NCI-H510A treated with DMSO at 0.1 percent for 48 hours (cell line): Measurements from ENCODE around the gene GTF2H1.
"Not testable (repeated sequence)": the region's sequence is repeated elsewhere in the genome, so short reads cannot be mapped to it uniquely, and the experiment has no call there.

Experiments used
- DNase-seq: peaks from one replicate; lab custom pipeline; 2025; lab: John Stamatoyannopoulos, UW

Gene GTF2H1

DNA sequence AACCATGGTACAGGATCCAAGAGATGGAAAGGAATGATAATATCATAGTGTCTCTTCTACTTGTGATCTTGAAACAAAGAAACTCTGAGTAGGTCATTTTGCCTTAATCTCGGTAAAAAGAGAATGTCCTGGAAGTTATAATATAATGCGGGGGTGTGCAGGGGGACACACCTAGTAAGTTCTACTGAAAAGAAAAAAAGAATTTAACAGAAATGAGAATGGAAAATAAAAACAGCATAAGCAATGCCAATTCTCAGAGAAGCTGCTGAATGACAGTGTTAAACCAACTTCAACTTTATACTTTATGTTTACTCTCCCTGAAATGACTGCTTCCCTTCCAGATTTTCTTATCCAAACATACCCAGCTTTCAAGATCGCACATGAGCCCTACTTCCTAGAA, 2.5 kb upstream of the GTF2H1 start:
- no peak for DNase-seq

DNA sequence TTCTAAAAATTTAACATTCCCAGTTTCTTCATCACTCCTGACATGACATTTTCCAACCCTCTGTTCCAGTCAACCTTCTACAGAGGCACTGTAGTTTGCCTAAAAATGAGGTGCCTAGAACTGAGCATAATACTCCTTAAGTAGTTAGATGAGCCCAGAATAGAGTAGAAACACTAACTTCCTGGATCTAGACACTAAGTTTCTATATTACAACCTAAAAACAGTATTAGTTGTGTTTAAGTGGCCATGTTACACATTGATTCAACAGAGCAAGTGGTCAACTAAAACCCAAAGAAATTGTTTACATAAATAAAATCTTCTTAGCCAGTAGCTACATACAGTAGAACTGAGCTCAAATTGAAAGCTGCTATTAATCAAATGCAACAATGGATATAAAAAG, 1.8 kb upstream of the GTF2H1 start:
- no peak for DNase-seq

DNA sequence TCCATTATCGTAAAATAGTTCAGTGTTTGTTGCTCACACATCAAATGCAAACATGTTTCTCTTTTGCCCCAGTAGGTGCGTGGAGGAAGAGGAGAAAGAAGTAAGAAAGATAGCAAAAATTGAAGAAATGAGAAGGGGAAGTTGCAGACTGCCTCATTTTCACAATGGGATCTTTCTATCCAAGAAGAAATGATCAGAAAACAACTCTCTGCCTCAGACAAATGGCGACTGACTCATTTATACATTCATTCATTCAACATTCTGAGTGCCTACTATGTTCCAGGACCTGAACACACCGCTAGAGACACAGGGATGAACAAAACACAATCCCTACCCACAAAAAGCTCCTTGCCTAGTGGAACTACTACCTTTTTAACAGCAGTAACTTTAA, 794 bp upstream of the GTF2H1 start:
- peak; percentile 35 for DNase-seq

DNA sequence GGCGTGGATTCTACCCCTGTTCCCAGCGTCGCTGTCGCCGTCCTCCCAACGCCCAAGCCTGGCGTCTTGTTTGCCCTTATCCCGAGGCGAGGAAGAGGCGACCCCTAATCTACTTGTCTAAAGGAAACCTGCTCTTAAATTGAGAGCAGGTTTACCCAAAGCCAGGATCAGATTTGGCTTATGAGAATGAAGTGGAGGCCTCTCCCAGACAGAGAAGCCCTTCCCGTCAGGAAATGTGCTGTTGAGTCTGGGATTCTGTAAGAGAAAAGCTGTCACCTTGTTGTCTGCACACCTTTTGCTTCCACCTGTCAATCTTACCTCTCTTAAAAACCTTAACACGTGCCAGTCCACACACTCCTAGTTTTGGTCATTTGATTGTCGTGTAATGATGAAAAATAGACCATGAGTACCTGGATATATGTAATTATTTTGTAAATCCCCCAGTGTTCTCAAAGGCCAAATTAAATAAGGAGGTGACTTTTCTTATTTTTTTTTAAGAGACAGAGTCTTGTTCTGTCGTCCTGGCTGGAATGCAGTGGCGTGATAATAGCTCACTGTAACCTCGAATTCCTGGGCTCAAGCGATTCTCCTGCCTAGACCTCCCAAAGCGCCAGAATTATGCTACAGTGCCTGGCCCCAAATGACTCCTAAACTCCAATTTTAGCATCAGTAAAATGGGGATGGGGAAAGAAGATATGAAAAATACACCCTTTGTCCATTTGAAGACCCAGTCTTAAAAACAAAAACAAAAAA, 627 bp downstream of the GTF2H1 start:
- DNase-seq, result no peak

DNA sequence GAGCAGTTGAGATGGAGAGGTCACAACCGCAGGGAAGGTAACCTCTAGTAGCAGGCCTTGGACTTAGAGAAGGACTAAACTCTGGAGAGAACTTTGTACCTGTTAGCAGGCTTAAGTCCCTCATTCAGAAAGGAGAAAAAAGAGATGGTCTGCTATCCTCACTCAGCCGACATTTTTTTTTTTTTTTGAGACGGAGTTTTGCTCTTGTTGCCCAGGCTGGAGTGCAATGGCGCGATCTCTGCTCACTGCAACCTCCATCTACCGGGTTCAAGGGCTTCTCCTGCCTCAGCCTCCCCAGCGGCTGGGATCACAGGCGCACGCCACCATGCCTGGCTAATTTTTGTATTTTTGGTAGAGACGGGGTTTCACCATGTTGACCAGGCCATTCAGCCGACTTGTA, 1.5 kb downstream of the GTF2H1 start:
- not testable (repeated sequence) for DNase-seq

- DNase-seq, result no peak
These were observed 2.0 kb downstream of the GTF2H1 start for GRCh38 chr11:18324381-18324780.

- DNase-seq, result no peak
These were observed 7.0 kb downstream of the GTF2H1 start for GRCh38 chr11:18329196-18329870.

DNA sequence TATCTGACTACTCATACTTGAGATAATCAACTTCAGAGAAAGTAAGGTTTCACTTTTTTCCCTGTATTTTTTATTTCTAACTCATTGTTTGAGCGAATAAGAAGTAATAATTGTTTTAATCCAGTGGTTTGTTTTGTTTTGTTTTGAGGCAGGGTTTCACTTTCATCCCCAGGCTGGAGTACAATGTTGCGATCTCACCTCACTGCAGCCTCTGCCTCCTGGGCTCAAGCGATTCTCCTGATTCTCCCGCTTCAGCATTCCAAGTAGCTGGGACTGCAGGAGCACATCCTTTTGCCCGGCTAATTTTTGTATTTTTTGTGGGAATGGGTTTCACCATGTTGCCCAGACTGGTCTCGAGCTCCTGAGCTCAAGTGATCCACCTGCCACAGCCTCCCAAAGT, 8.6 kb downstream of the GTF2H1 start:
- DNase-seq, result no peak

DNA sequence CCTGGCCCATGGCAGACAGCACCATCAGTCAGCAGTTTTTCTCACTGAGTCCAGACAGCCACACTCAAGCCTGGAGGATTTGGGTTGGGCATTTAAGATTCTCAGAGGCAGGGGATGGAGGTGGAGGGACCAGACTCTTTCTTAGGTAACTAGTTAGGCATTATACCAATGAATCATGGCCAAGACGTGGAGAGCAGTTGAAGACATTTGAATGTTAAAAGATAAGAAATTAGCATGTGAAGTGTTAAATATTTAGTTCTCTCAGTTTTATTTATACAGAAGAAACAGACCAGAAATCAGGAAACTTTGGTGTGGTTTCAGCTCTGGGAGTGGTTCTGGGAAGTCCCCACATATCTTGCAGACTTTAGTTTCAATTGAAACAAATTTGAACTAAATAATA, 9.9 kb downstream of the GTF2H1 start:
- DNase-seq, result no peak

GRCh38 chr11:18332891-18333290, 10.5 kb downstream of the GTF2H1 start:
- no peak for DNase-seq

GRCh38 chr11:18347471-18348125, 25.2 kb downstream of the GTF2H1 start:
- DNase-seq, result no peak

DNA sequence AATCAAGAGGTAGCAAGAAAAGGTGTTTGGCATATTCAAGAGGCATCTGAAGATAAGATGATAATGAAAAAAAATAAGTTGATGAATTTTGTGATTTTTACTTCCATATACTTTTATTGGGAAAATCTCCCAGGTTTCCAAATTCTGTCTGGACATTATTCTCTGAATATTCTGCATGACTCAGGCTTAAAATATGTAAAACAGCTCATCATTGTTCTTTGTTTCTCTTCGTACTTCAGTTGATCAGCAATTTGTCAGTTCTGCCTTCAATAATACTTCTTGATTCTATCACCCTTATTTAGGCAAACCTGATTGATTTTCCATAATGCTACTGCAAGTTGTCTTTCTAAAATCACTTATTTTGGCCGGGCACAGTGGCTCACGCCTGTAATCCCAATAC, 30.2 kb downstream of the GTF2H1 start:
- no peak for DNase-seq

DNA sequence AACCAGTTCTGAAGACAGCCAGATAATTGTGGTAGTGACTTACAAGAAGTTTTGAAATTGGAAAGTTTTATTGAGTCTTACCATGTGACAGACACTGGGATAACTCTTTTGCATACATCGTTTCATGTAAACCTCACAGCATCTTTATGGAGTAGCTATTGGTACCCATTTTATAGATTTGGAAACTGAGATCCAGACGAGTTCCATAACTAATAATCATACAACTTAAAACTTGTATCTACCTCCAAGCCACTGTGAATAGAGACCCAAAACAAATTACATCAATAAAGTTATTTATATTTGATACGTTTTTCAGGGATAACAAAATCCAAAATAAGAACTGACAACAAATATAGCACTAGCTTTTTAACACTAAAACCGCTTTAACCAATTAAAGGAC, 36.3 kb downstream of the GTF2H1 start:
- DNase-seq, result no peak

DNA sequence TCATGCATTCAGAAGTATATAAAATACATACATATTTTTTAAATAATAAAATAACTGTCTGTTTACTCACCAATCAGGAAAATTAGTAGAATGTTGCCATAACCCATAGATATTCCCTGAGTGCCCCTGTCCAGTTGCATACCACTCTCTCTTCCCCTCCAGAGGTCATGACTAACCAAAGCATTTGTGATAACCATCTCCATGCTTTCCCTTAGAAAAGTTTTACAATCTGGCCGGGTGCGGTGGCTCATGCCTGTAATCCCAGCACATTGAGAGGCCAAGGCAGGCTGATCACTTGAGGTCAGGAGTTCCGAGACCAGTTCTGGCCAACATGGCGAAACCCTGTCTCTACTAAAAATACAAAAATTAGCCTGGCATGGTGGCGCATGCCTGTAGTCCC, 38.8 kb downstream of the GTF2H1 start:
- no peak for DNase-seq

DNA sequence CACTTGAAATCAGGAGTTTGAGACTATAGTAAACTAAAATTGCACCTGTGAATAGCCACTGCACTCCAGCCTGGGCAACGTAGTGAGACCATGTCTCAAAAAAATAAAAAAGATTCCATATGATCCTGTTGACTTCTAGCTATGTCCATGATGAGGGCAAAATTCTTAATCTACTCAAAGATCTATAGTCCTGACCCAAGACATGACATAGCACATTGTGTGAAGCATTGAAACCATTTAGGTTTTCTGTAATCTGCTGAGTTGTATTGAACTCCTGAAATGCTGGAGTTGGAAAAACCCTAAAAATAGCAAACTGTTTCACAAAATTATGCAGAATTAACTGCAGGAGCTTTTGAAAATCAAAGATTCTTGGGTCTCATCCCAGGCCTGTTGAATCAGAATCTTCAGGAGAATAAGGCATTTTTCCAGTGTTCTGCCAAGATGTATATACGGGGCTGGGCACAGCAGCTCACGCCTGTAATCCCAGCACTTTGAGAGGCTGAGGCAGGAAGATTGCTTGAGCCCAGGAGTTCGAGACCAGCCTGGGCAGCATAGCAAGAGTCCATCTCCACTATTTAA, 42.2 kb downstream of the GTF2H1 start:
- no peak for DNase-seq

- DNase-seq, result no peak
These were observed 43.4 kb downstream of the GTF2H1 start for GRCh38 chr11:18365741-18366140.

DNA sequence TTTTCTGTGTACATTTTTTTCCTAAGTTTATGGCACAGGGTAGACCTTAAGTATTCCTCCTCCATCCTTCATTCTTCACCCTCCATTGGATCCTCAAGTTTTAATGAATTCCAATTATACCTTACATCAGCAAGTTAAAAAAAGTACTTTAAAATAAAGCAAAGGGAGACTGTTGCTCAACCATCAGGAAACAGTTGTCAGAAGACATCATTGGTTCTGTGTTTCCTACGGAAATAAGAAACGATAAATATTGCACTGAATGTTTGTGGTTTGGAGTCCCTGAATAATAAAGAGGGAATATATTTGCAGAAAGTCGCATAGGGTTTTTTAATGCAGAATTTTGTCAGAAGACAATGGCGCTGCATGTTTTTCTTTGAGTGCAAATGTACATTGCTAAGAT, 43.9 kb downstream of the GTF2H1 start:
- DNase-seq, result no peak

- DNase-seq, result no peak
These were observed 45.1 kb downstream of the GTF2H1 start for GRCh38 chr11:18367431-18367830.

DNA sequence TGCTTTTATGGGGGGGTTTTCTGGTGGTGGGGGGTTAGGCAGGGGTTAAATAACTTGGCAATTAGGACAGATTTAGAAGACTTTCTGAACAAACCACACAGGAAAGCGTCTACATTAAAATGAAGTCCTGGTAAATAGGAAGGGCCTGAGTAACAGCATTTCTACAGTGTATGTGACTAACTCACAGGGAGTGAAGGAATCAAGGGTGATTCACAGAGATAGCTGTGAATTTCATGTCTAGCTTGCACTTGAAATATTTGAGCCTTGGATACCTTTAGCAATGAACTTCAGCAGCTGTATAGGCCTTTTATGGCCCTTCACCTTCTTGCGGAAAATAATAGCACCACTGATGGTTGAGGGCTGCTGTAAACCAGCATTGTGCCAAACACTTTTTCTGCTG, 45.9 kb downstream of the GTF2H1 start:
- no peak for DNase-seq

- DNase-seq, result no peak
These were observed 47.0 kb downstream of the GTF2H1 start for GRCh38 chr11:18369398-18369797.

DNA sequence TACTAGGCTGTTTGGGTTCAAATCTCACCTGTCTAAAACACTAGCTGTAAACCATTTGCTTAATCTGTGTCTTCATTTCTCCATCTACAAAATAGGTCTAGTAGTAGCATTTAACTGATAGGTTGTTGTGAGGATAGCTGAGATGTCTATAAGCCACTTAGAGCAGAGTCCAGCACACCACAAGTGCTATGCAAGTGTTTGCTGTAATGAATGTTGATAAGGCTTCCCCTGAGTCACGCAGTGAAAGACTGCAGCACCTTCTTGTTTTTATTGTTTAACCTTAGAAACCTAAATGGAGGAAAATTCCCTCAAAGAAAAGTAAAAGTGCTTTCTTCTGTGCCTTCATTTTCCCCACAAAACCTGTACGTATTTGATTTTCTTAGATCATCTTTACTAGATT, 48.9 kb downstream of the GTF2H1 start:
- no peak for DNase-seq

DNA sequence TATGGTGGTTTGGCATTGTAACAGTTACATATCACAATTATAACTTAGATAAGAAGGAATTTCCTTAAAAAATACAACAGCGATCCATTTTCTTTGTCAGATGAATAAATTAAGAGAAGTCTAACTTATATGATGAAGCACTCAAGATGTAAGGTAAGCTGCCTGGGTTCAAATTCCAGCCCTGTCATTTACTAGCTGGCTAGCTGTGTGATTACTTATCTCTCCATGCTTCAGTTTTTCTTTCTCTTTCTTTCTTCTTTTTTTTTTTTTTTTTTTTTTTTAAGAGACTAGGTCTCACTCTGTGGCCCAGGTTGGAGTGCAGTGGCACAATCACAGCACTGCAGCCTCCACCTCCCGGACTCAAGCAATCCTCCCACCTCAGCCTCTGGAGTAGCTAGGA, 49.8 kb downstream of the GTF2H1 start:
- DNase-seq, result no peak

DNA sequence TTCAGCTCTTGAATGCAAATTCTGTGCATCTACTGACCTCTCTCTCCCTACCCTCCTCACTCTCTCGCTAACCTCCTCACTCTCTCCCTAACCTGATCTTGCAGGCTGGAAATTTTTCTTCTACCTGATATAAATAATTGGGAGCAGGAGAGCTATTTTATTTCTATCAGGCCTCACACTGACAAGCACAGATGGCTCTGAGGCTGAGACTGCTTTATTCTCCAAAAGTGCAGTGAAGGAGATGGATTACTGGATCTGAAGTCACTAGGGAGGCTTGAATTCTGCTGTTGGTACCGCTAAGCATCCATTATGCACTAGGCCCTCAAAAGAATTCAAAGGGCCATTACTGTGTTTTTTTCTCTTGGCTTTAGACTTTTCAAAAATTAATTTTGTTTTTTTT, 52.6 kb downstream of the GTF2H1 start:
- no peak for DNase-seq
